Measurements from ENCODE around the gene TTLL11.

DNA sequence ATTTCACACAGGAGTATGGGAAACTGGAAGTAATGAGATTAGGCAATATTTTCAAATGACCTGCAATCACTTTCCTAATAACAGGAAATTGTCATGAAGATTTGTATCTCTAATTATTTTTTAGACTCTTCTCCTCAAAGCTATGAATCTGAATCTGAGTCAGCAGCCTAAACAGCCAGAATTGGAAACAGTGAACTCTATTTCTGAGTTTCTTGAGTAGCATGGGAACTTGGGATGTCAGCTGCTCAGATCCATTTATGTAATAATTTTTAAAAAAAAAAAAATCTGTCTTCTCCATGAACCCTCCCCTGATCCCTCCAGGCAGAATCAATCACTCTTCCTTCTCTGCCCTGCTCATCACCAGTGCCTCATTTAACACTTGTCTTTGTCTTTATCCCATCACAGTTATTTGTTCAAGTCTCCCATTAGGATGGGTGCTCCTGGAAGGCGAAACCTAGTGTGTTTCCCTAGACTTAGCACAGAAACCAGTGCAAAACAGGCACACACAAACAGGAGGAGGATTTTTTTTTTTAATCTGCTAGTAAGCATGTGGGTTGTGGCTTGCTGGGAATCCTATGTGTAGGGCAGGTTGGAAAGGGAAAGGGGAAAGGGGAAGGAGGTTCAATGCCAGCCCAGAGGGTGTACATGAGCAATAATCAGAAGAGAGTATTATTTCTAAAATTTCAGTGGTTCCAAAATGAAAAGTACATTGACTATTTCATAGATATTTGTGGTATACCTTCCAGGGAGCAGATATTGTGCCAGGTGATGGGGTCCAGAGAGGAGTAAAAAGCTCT, 186.8 kb downstream of the TTLL11 start:
- TF ChIP-seq CBX5 (IDR thresholded peaks at IDR 0.05; ENCODE audit: low read depth, low read length) (no peak), POLR2AphosphoS5 (IDR thresholded peaks at IDR 0.05; ENCODE audit: low read depth, low read length) (no peak), FOSL1 (IDR thresholded peaks at IDR 0.05; ENCODE audit: insufficient read depth, low read depth, low read length) (no peak), TCF12 (IDR thresholded peaks at IDR 0.05; ENCODE audit: low read depth, low read length) (no peak), CTCF (IDR thresholded peaks at IDR 0.05; ENCODE audit: control extremely low read depth in 1 of 3, insufficient read depth in 1 of 3, low read depth in 1 of 3, low read length in 3 of 3) (no peak), RAD21 (IDR thresholded peaks at IDR 0.05 in 1 of 2, conservative IDR thresholded peaks at IDR 0.05 in 1 of 2; ENCODE audit: low read depth in 2 of 2, low read length in 2 of 2) (no peak), HDAC2 (IDR thresholded peaks at IDR 0.05; ENCODE audit: borderline replicate concordance in 1 of 2, low read depth in 2 of 2, low read length in 2 of 2) (no peak)
- TF ChIP-seq, protein P1, sequence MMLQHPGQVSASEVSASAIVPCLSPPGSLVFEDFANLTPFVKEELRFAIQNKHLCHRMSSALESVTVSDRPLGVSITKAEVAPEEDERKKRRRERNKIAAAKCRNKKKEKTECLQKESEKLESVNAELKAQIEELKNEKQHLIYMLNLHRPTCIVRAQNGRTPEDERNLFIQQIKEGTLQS (IDR thresholded peaks at IDR 0.05; ENCODE audit: insufficient read depth, low read depth, low read length): no peak
- TF ChIP-seq, protein P2, sequence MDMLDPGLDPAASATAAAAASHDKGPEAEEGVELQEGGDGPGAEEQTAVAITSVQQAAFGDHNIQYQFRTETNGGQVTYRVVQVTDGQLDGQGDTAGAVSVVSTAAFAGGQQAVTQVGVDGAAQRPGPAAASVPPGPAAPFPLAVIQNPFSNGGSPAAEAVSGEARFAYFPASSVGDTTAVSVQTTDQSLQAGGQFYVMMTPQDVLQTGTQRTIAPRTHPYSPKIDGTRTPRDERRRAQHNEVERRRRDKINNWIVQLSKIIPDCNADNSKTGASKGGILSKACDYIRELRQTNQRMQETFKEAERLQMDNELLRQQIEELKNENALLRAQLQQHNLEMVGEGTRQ (IDR thresholded peaks at IDR 0.05; ENCODE audit: low read length): no peak

All from H1 (cell line).